DOHH2 (cell line): Measurements from ENCODE around the gene HPS3.

Source experiments
- CTCF ChIP-seq: fragments of 200-600 bp; sonication (generic); IDR thresholded peaks from one replicate; pipeline ENCODE4 v1.5.1; 2014; ENCODE audit warnings: antibody characterized with exemption, mild to moderate bottlenecking, low read depth, low read length; ENCODE audit not compliant: poor library complexity, severe bottlenecking
- EZH2phosphoT487 ChIP-seq: fragments of 200-600 bp; sonication (generic); IDR thresholded peaks from 2 replicates; pipeline ENCODE4 v1.6.1; 2017; ENCODE audit warnings: borderline replicate concordance, mild to moderate bottlenecking, antibody characterized with exemption, low read length, moderate library complexity, mixed read lengths

DNA sequence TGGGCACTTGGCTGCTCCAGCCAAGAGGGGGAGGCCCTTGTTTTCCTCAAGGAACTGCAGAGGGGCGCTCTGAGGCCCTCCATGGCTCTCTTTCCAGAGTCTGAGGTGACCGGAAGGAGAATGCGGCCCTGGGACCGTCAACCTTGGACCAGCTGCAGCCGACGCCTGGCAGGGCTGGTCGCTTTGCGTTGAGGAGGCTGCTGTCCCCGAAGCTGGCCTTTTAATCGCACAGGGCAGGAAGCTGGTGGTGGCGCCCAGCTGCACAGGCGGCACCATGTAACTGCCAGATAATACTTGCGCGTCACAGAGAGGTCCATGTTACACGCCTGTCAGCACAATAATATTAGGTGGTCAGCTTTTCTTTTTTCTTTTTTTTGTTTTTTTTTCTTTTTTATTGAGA, 42.2 kb upstream of the HPS3 start:
- no peak for TF ChIP-seq CTCF
- no peak for TF ChIP-seq EZH2phosphoT487
